ENCODE results near the gene MTFP1. TPM values are rescaled to one million over a fixed set of nuclear protein-coding genes. Genes with fewer than 3 reads are reported as not detected.

The MTFP1 gene, protein sequence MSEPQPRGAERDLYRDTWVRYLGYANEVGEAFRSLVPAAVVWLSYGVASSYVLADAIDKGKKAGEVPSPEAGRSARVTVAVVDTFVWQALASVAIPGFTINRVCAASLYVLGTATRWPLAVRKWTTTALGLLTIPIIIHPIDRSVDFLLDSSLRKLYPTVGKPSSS
- 10.2 TPM for total RNA-seq
- long read RNA-seq, transcript MTFP1-201 (4 exons, 1,370 nt), result major isoform, 10 of 17 reads
- long read RNA-seq, transcript MTFP1-203 (4 exons, 912 nt), result minor isoform, 5 of 17 reads
- long read RNA-seq, partial matches to known transcripts, result 1 of 17 reads
- long read RNA-seq, other reads (novel, unspliced or antisense), result 1 of 17 reads

DNA sequence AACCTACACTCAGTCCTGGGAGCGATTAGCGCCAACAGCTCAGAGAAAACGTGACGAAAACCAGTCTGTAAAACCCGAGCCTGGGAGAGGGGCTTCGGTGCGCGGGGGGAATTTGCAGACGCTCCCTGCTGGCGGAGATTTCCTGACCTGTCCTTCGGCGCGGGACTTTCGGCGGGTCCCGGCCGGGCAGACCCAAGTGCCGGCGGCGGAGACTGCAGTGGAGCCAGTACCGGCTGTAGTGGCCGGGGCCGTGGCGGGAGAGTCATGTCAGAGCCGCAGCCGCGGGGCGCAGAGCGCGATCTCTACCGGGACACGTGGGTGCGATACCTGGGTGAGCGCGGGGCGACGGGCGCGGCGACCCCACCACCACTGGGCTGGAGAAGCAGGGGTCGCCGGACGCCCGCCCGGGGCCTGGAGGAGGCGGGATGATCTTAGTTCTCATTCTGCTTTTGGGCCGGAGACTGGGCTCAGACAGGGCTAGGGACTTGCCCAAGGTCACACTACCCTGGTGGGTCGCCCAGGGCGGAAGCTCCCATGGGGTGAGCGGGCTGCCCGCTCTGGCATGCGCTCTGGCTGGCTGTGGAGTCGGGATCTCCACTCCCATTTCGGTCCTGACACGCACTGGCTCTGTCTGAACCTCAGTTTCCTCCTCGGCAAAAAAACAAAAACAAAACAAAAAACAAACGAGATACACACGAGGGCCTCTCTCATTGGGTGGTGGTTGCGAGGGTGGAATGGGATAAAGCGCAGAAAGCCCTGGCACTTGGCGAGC, at the start of gene MTFP1:
TSS of gene MTFP1 (plus strand) at position 153 of the 772 bp plus-strand sequence. CDS start at position 265, 112 bp downstream.
- DNase-seq (ENCODE audit: low spot score), result peak; percentile 79
- intact Hi-C loops (cut with DNase I), result loop anchor here (10.0 kb wide), 1 partner anchor 169 kb away; the partner anchor contains the start of gene PES1

DNA sequence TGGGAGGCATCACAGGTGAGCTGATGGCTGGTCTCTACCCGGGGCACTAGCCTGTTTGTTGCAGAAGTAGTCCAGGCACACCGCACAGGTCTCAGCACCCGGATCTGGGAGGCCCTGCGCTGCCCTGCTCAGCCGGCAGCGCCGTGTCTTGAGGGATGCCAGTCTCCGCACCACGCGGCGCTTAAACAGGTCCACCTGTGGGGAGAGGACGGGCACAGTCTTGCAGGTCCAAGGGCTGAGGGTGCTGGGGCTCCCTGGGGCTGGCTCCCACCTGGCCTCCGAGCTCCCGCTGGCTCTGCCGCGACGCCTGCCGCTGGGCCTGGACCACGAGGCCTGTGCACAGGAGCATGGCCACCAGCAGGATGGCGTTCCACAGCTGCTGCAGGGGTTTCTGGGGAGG, 45.6 kb upstream of the MTFP1 start:
- intact Hi-C loops (cut with DNase I), result no loop called here
- no peak for DNase-seq (ENCODE audit: low spot score)

GRCh38 chr22:30381264-30381663, 44.3 kb upstream of the MTFP1 start:
- no peak for DNase-seq (ENCODE audit: low spot score)
- intact Hi-C loops (cut with DNase I), result no loop called here

- intact Hi-C loops (cut with DNase I), result no loop called here
- DNase-seq (ENCODE audit: low spot score), result no peak
Measured at GRCh38 chr22:30382340-30382739, 43.2 kb upstream of the MTFP1 start.

DNA sequence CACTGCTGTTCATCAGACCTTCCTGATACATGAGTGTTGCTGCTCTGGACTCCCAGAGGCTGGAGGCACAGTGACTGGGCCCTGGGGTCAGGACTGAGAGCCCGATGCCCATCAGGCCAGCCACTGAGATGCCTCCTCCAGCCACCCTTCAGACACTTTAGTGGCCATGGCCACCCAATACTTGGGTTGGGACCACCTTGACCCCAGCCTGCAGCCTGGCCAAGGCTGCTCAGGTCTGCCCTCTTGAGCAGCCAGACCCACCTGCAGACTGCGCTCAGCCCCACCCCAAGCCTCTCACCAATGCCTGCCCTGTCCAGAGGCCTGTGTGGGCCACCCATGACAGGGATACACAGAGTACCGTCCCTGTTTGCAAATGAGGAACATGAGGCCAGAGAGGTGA, 42.5 kb upstream of the MTFP1 start:
- no peak for DNase-seq (ENCODE audit: low spot score)
- intact Hi-C loops (cut with DNase I), result no loop called here

DNA sequence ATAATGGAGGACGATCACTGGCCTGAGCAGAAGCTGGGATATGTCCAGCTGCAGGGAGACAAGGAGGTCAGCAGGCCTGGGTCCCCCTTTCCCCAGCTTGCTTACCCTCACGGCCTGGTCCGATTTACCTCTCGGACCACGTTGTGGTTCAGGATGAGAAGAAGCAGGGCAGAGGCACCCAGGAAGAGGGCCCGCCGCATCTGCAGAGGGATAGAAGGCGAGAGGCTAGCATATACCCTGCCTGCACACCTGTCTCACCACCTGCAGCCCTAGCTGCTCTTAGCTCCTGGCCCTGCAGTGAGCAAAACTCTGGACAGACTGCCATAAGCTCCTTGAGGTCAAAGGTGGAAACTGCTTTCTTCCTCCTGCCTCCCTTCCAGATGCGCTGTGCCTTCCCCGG, 39.6 kb upstream of the MTFP1 start:
- DNase-seq (ENCODE audit: low spot score), result no peak
- intact Hi-C loops (cut with DNase I), result loop anchor here (1.0 to 5.0 kb wide), 4 partner anchors 59 to 279 kb away; partner anchors contain the start of gene TBC1D10A

GRCh38 chr22:30386608-30386959, 39.0 kb upstream of the MTFP1 start:
- intact Hi-C loops (cut with DNase I), result loop anchor here (1.0 to 5.0 kb wide), 4 partner anchors 59 to 279 kb away; partner anchors contain the start of gene TBC1D10A
- no peak for DNase-seq (ENCODE audit: low spot score)

- peak; percentile 94 for DNase-seq (ENCODE audit: low spot score)
Measured at GRCh38 chr22:30386960-30387827, 38.4 kb upstream of the MTFP1 start, which contains the start of gene RNF215. RNF215 (minus strand) TSS chr22:30387411; CDS start chr22:30387313, 98 bp downstream.

GRCh38 chr22:30390974-30391691, 34.4 kb upstream of the MTFP1 start:
- no peak for DNase-seq (ENCODE audit: low spot score)
- intact Hi-C loops (cut with DNase I), result loop anchor here (5.0 kb wide), 1 partner anchor 91 kb away; no protein-coding TSS in a partner anchor

More at GRCh38 chr22:30386960-30387827, 38.4 kb upstream of the MTFP1 start, which contains the start of gene RNF215:
- intact Hi-C loops (cut with DNase I), result loop anchor here (1.0 to 5.0 kb wide), 5 partner anchors 31 to 280 kb away; partner anchors contain the start of genes SF3A1 and TBC1D10A

GRCh38 chr22:30392661-30393321, 32.8 kb upstream of the MTFP1 start:
- intact Hi-C loops (cut with DNase I), result loop anchor here (5.0 kb wide), 1 partner anchor 90 kb away; no protein-coding TSS in a partner anchor
- DNase-seq (ENCODE audit: low spot score), result no peak

DNA sequence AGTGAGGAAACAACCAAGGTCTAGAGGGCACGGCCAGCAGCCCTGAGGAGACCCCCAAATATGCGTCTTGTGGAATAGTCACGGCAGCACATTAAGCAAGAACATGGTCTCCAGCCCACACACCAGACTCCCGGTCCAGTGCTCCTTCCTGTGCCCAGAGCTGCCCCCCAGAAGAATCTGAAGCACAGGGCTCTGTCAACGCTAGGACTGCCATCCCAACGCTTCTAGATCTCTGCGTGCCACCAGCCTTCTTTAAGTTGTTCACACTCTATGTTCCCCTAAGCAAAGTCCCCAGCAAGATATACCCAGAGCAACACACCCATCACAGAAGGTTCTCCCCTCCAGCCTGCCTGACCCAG, 32.3 kb upstream of the MTFP1 start:
- intact Hi-C loops (cut with DNase I), result loop anchor here (5.0 kb wide), 1 partner anchor 89 kb away; no protein-coding TSS in a partner anchor
- DNase-seq (ENCODE audit: low spot score), result no peak

- intact Hi-C loops (cut with DNase I), result loop anchor here (5.0 kb wide), 1 partner anchor 88 kb away; no protein-coding TSS in a partner anchor
Measured at GRCh38 chr22:30393885-30394284, 31.7 kb upstream of the MTFP1 start.

GRCh38 chr22:30396871-30397655, 28.5 kb upstream of the MTFP1 start, which contains the start of gene SEC14L2:
SEC14L2 (plus strand) TSS chr22:30397018; CDS start chr22:30397117, 99 bp downstream.
- intact Hi-C loops (cut with DNase I), result no loop called here
- DNase-seq (ENCODE audit: low spot score), result peak; percentile 79

More at GRCh38 chr22:30393885-30394284, 31.7 kb upstream of the MTFP1 start:
- no peak for DNase-seq (ENCODE audit: low spot score)

GRCh38 chr22:30397656-30398635, 27.6 kb upstream of the MTFP1 start:
- intact Hi-C loops (cut with DNase I), result no loop called here

GRCh38 chr22:30398685-30399680, 26.6 kb upstream of the MTFP1 start:
- intact Hi-C loops (cut with DNase I), result no loop called here
- no peak for DNase-seq (ENCODE audit: low spot score)

More at GRCh38 chr22:30397656-30398635, 27.6 kb upstream of the MTFP1 start:
- no peak for DNase-seq (ENCODE audit: low spot score)

All from cardiac septum (tissue), 1 donor.